AG10803 (cell line): ENCODE results near the gene NABP1.
A peak's percentile ranks its signal among the peaks of the same experiment; 100 is the strongest.
"Not testable (repeated sequence)": the region's sequence is repeated elsewhere in the genome, so short reads cannot be mapped to it uniquely, and the experiment has no call there.

Experiments used
- DNase-seq: peaks from one replicate; pipeline ENCODE4 v3.0.0; 2010; ENCODE audit warnings: low read depth
- H3K4me3 ChIP-seq: 2 replicates; pipeline ENCODE4 v1.5.1; 2011; ENCODE audit warnings: mild to moderate bottlenecking, low read length, control low read depth
- TF ChIP-seq, protein P1 (sequence below): conservative IDR thresholded peaks from 2 replicates; pipeline ENCODE4 v1.5.1; 2011; ENCODE audit warnings: mild to moderate bottlenecking, low read length, control low read depth, inconsistent platforms

NABP1 gene

DNA sequence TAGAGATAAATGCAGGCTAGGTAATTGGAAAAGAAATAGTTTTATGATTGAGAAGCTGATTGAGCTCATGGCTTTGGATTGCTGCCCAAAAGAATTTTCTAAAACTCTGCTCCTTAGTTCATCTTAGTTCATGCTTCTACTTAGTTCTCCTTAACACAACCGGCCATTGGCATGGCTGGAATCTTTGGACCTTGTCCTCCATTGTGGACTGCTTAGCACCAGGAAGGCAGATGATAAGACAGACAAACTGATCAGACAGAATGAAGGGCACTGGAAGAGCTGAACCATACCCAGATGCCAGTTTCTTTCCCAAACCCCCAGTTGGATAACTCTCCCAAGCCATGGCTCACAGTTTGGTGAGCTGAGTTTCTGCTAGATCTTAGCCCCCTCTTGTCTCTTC is 36.3 kb upstream of the NABP1 start:
- TF ChIP-seq, protein P1, sequence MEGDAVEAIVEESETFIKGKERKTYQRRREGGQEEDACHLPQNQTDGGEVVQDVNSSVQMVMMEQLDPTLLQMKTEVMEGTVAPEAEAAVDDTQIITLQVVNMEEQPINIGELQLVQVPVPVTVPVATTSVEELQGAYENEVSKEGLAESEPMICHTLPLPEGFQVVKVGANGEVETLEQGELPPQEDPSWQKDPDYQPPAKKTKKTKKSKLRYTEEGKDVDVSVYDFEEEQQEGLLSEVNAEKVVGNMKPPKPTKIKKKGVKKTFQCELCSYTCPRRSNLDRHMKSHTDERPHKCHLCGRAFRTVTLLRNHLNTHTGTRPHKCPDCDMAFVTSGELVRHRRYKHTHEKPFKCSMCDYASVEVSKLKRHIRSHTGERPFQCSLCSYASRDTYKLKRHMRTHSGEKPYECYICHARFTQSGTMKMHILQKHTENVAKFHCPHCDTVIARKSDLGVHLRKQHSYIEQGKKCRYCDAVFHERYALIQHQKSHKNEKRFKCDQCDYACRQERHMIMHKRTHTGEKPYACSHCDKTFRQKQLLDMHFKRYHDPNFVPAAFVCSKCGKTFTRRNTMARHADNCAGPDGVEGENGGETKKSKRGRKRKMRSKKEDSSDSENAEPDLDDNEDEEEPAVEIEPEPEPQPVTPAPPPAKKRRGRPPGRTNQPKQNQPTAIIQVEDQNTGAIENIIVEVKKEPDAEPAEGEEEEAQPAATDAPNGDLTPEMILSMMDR: no peak
- no peak overlapping the region for H3K4me3 ChIP-seq
- DNase-seq: no peak

DNA sequence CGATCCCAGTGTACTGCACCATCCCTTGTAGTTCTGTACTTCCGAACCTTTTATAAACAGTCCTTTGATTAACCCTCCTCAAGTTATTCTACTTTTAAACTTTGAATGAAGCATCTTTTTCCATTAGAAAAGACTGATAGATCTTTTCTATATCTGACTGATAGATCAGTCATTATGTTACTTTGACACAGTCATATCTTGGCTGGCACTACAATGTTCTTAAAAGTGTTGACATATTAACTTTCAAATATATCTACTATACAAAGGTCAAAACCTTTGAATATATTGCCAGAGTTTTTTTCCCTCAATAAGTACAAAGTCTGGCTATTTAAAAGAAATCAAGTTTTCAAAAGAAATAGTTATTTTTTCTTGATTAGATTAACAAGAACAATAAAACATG is 35.4 kb upstream of the NABP1 start:
- TF ChIP-seq, protein P1: no peak
- H3K4me3 ChIP-seq: no peak overlapping the region
- no peak for DNase-seq

GRCh38 chr2:191643429-191643828 is 34.5 kb upstream of the NABP1 start:
- DNase-seq: no peak
- H3K4me3 ChIP-seq: no peak overlapping the region
- TF ChIP-seq, protein P1: no peak

GRCh38 chr2:191644613-191645012 is 33.3 kb upstream of the NABP1 start:
- not testable (repeated sequence) for DNase-seq, H3K4me3 ChIP-seq

DNA sequence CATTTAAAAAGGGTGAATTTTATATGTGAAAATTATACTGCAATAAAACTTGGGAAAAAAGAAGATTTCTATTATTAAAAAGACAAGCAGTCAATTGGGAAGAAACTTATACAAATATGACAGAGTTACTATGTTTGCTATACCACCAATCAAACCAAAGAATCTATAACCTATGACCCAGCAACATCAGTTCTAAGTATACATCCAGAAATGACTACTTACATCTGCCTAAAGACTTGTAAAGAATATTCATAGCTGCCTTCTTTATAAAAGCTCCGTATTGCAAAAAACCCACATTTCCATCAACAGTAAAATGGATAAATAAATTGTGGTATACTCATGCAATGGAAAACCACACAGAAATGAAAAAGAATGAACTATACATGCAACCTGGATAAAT is 32.9 kb upstream of the NABP1 start:
- TF ChIP-seq, protein P1: no peak
- no peak for DNase-seq
- no peak overlapping the region for H3K4me3 ChIP-seq

- H3K4me3 ChIP-seq: no peak overlapping the region
- DNase-seq: no peak
- TF ChIP-seq, protein P1: no peak
Measured at GRCh38 chr2:191645434-191646162, 32.3 kb upstream of the NABP1 start.

GRCh38 chr2:191646163-191646902 is 31.6 kb upstream of the NABP1 start:
- TF ChIP-seq, protein P1: no peak
- DNase-seq: peak; percentile 40
- H3K4me3 ChIP-seq: no peak overlapping the region
